ENCODE results near the gene PWWP2B.
A peak's percentile ranks its signal among the peaks of the same experiment; 100 is the strongest.

PWWP2B gene

DNA sequence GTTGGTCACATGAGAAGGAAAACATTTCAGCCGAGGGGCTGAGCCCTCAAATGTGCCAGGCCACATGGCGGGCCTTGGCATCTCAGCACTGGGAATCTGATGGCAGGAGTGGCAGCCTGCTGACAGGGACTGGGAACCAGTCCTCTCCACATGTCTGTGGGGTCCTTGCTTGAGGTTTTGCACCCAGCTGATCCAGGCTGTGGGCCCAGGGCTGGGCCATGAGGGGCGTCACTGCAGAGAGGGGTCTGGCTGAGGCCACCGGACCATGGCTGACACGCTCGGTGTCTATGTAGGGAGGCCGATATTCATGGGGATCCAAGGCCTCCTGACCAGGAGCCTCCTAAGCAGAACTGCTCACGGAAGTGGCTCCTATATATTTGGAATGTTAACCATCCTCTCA, 31.0 kb upstream of the PWWP2B start:
- no peak overlapping the region for H3K4me3 ChIP-seq (ENCODE audit: low read depth, low read length)
- ChIA-PET POLR2A (no interaction called here), CTCF (no interaction called here)
- DNase-seq (ENCODE audit: low read depth, low spot score), result no peak
- TF ChIP-seq, protein P1, sequence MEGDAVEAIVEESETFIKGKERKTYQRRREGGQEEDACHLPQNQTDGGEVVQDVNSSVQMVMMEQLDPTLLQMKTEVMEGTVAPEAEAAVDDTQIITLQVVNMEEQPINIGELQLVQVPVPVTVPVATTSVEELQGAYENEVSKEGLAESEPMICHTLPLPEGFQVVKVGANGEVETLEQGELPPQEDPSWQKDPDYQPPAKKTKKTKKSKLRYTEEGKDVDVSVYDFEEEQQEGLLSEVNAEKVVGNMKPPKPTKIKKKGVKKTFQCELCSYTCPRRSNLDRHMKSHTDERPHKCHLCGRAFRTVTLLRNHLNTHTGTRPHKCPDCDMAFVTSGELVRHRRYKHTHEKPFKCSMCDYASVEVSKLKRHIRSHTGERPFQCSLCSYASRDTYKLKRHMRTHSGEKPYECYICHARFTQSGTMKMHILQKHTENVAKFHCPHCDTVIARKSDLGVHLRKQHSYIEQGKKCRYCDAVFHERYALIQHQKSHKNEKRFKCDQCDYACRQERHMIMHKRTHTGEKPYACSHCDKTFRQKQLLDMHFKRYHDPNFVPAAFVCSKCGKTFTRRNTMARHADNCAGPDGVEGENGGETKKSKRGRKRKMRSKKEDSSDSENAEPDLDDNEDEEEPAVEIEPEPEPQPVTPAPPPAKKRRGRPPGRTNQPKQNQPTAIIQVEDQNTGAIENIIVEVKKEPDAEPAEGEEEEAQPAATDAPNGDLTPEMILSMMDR (IDR thresholded peaks at IDR 0.05; ENCODE audit: insufficient read depth, low read length, missing control alignments), result no peak

DNA sequence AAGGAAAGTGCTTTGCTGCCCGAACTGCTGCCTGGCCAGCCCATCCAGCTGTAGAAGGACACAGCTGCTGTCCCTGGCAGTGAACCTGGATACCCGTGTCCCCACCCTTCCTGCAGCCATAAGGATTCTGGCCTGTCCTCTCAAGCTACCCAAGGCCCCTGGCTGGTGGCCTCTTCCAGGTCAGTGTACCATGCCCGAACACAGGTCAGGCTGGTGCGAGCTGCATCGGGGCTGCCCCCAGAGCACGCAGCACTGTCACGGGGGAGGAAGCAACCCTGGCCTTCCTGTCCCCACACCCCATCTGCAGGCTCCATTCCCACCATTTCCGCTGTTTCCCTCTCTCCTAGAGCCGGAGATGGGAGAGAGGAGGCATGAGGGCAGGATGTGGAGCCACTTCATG, 30.5 kb upstream of the PWWP2B start:
- ChIA-PET POLR2A (no interaction called here), CTCF (interaction anchor here (1.3 to 2.5 kb wide), 2 partner anchors 14 to 143 kb away, joined by 3 to 8 read pairs; no protein-coding TSS in a partner anchor)
- no peak for DNase-seq (ENCODE audit: low read depth, low spot score)
- no peak overlapping the region for H3K4me3 ChIP-seq (ENCODE audit: low read depth, low read length)
- TF ChIP-seq, protein P1 (IDR thresholded peaks at IDR 0.05; ENCODE audit: insufficient read depth, low read length, missing control alignments), result no peak

DNA sequence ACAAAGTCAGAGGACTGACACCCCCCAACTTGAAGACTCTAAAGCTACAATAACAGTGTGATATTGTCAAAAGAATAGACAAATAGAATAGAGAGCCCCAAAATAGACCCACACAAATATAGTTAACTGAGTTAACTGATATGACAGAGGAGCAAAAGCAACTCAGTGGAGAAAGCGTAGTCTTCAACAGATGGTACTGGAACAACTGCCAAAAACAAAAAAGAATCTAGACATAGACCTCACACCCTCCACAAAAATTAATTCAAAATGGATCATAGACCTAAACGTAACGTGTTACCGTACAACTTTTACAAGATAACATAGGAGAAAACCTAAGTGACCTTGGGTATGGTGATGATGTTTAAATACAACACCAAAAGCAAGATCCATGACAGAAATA, 28.6 kb upstream of the PWWP2B start:
- DNase-seq (ENCODE audit: low read depth, low spot score), result no peak
- ChIA-PET POLR2A (no interaction called here), CTCF (interaction anchor here (1.2 to 2.5 kb wide), 3 partner anchors 13 to 29 kb away, joined by 3 to 8 read pairs (median 3); partner anchors contain the start of gene PWWP2B)
- TF ChIP-seq, protein P1 (IDR thresholded peaks at IDR 0.05; ENCODE audit: insufficient read depth, low read length, missing control alignments), result no peak
- no peak overlapping the region for H3K4me3 ChIP-seq (ENCODE audit: low read depth, low read length)

DNA sequence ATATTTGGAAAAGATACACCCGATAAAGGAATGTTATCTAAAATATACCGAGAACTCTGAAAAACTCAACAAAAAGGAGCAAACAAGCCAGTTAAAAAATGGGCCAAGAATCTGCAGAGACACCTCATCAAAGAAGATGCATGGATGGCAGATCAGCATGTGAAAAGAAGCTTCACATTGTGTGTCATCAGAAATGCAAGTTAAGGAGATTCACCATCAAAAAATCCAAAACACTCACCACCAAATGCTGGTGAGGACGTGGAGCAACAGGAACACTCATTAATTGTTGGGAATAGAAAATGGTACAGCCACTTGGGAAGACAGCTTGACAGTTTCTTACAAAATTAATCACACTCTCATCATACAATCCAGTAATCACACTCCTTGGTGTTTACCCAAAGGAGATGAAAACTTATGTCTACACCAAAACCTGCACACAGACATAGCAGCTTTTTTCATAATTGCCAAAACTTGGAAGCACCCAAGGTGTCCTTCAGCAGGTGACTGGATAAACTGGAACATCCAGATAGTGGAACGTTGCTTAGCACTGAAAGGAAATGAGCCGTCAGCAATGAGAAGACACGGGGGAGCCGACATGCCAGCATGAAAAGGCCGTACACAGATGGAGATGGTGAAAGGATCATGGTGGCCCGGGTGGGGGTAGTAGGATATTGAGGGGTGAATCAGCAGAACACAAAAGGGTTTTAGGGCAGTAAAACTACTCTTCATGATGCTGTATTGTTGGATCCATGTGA, 27.9 kb upstream of the PWWP2B start:
- CTCF ChIA-PET, result interaction anchor here (0.8 to 2.5 kb wide), 3 partner anchors 12 to 19 kb away, joined by 3 to 8 read pairs (median 3); no protein-coding TSS in a partner anchor
- peak; percentile 68 for DNase-seq (ENCODE audit: low read depth, low spot score)
- TF ChIP-seq, protein P1 (IDR thresholded peaks at IDR 0.05; ENCODE audit: insufficient read depth, low read length, missing control alignments), result no peak
- no peak overlapping the region for H3K4me3 ChIP-seq (ENCODE audit: low read depth, low read length)
- POLR2A ChIA-PET, result no interaction called here

DNA sequence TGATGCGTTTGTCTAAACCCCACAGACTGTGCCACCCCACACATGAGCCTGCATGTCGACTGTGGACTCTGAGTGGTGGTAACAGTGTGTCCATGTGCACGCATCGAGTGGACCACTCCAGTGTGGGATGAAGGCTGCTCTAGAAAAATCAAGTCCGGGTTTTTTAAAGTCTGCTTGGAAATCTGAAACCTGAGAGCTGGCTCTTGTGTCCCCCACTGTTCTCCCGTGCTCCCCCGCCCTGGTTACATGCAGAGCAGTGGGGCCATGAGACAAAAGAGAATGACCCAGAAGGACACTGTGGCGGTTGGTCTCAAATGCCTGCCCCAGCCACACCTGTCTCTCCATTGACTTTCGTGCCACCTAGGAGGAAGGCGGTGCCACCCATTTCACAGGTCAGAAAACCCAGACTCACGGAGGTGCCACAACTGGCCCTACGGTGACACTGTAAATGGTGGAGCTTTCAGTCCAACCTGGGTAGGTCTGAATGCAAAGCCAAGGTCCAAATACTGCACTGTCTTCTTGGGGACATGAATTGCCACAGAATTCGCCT, 27.3 kb upstream of the PWWP2B start:
- POLR2A ChIA-PET, result no interaction called here
- H3K4me3 ChIP-seq (ENCODE audit: low read depth, low read length), result no peak overlapping the region
- TF ChIP-seq, protein P1 (IDR thresholded peaks at IDR 0.05; ENCODE audit: insufficient read depth, low read length, missing control alignments), result no peak
- no peak for DNase-seq (ENCODE audit: low read depth, low spot score)
- CTCF ChIA-PET, result interaction anchor here (0.8 to 0.9 kb wide), 2 partner anchors 16 to 18 kb away, joined by 3 to 4 read pairs; no protein-coding TSS in a partner anchor

All from AG04449 (cell line).